ENCODE measurements around the gene STEAP3.

The STEAP3 gene

GRCh38 chr2:119307419-119308140 lies 83.9 kb downstream of the STEAP3 start:
- no peak for FAIRE-seq
- DNase-seq (ENCODE audit: insufficient read length, low spot score): no peak
- no peak for TF ChIP-seq POLR2A (IDR thresholded peaks at IDR 0.05; ENCODE audit: low read depth, low read length)

- DNase-seq (ENCODE audit: insufficient read length, low spot score) (no peak), FAIRE-seq (no peak)
- no peak for TF ChIP-seq POLR2A (IDR thresholded peaks at IDR 0.05; ENCODE audit: low read depth, low read length)
Measured at GRCh38 chr2:119308793-119309330, 85.2 kb downstream of the STEAP3 start.

- DNase-seq (ENCODE audit: insufficient read length, low spot score) (no peak), FAIRE-seq (no peak)
- no peak for TF ChIP-seq POLR2A (IDR thresholded peaks at IDR 0.05; ENCODE audit: low read depth, low read length)
Measured at GRCh38 chr2:119311371-119311770, 87.7 kb downstream of the STEAP3 start.

GRCh38 chr2:119311831-119312230 lies 88.2 kb downstream of the STEAP3 start:
- TF ChIP-seq POLR2A (IDR thresholded peaks at IDR 0.05; ENCODE audit: low read depth, low read length): no peak
- no peak for DNase-seq (ENCODE audit: insufficient read length, low spot score)
- no peak for FAIRE-seq

Data from H54 (cell line).